HepG2 (cell line): ENCODE results near the gene DTX4. TPM values are rescaled to one million over a fixed set of nuclear protein-coding genes. Genes with fewer than 3 reads are reported as not detected.

ENCODE experiments used
- AKAP8 ChIP-seq: sonication (generic); formaldehyde crosslinking; IDR thresholded peaks from 2 replicates; pipeline ENCODE4 v1.5.1; 2020; ENCODE audit warnings: mild to moderate bottlenecking, missing genetic modification reagents
- KDM5A ChIP-seq: fragments of 200-600 bp; sonication (generic); IDR thresholded peaks from 2 replicates; pipeline ENCODE4 v1.7.0; 2018; ENCODE audit warnings: antibody characterized with exemption, mild to moderate bottlenecking, low read length, borderline replicate concordance
- KLF12 ChIP-seq: sonication (generic); formaldehyde crosslinking; IDR thresholded peaks from 2 replicates; pipeline ENCODE4 v1.4.0; 2020; ENCODE audit warnings: missing genetic modification reagents, borderline replicate concordance
- MED8 ChIP-seq: sonication (generic); formaldehyde crosslinking; IDR thresholded peaks from 2 replicates; pipeline ENCODE4 v1.8.1; 2023; ENCODE audit warnings: mild to moderate bottlenecking, missing genetic modification reagents; ENCODE audit not compliant: insufficient replicate concordance
- NBN ChIP-seq: fragments of 450-650 bp; conservative IDR thresholded peaks from 2 replicates; pipeline ENCODE4 v1.6.1; 2017
- NFIC ChIP-seq: IDR thresholded peaks from 2 replicates; pipeline ENCODE4 v1.6.1; 2012; ENCODE audit warnings: mild to moderate bottlenecking, low read length, inconsistent platforms
- NRL ChIP-seq: sonication (generic); formaldehyde crosslinking; IDR thresholded peaks from 2 replicates; pipeline ENCODE4 v1.5.0; 2020; ENCODE audit warnings: missing genetic modification reagents, mild to moderate bottlenecking, moderate library complexity, borderline replicate concordance
- SMARCE1 ChIP-seq: fragments of 450-650 bp; IDR thresholded peaks from 2 replicates; pipeline ENCODE4 v1.6.1; 2017; ENCODE audit warnings: borderline replicate concordance
- TCF7L2 ChIP-seq: IDR thresholded peaks from 2 replicates; pipeline ENCODE4 v1.6.1; 2011; ENCODE audit warnings: mild to moderate bottlenecking, low read depth, low read length, moderate library complexity
- YEATS4 ChIP-seq: sonication (generic); formaldehyde crosslinking; IDR thresholded peaks from 2 replicates; pipeline ENCODE4 v1.4.0; 2020; ENCODE audit warnings: missing genetic modification reagents, borderline replicate concordance
- ZBTB1 ChIP-seq: sonication (generic); formaldehyde crosslinking; IDR thresholded peaks from 2 replicates; pipeline ENCODE4 v1.4.0; 2020; ENCODE audit warnings: missing genetic modification reagents, borderline replicate concordance
- ZBTB21 ChIP-seq: sonication (generic); formaldehyde crosslinking; IDR thresholded peaks from 2 replicates; pipeline ENCODE4 v1.4.0; 2020; ENCODE audit warnings: missing genetic modification reagents
- ZNF10 ChIP-seq: sonication (generic); formaldehyde crosslinking; IDR thresholded peaks from 2 replicates; pipeline ENCODE4 v1.4.0; 2020; ENCODE audit warnings: mild to moderate bottlenecking, low read depth, missing genetic modification reagents, borderline replicate concordance
- ZNF101 ChIP-seq: sonication (generic); formaldehyde crosslinking; IDR thresholded peaks from 2 replicates; pipeline ENCODE4 v1.4.0; 2020; ENCODE audit warnings: mild to moderate bottlenecking, low read depth, missing genetic modification reagents, borderline replicate concordance
- ZNF234 ChIP-seq: sonication (generic); formaldehyde crosslinking; conservative IDR thresholded peaks from 2 replicates; pipeline ENCODE4 v1.5.1; 2020; ENCODE audit warnings: mild to moderate bottlenecking, missing genetic modification reagents
- ZNF724P ChIP-seq: sonication (generic); formaldehyde crosslinking; IDR thresholded peaks from 2 replicates; pipeline ENCODE4 v1.8.0; 2022; ENCODE audit warnings: missing genetic modification reagents, borderline replicate concordance
- ZNF775 ChIP-seq: sonication (generic); formaldehyde crosslinking; IDR thresholded peaks from 2 replicates; pipeline ENCODE4 v1.4.0; 2020; ENCODE audit warnings: missing genetic modification reagents, mild to moderate bottlenecking, moderate library complexity, borderline replicate concordance
- ZNF780A ChIP-seq: sonication (generic); formaldehyde crosslinking; IDR thresholded peaks from 2 replicates; pipeline ENCODE4 v1.8.0; 2022; ENCODE audit warnings: mild to moderate bottlenecking, missing genetic modification reagents, moderate library complexity
- polyA plus RNA-seq, 8 experiments: library from polyadenylated mRNA; depleted of rRNA in 3 of 8; stranded (reverse) in 7 of 8; unstranded in 1 of 8; fragments of >200 nt; fragmentation: Illumina TruSeq in 4 of 8; extraction: Trizol in 4 of 8; gene quantifications; 2 replicates each; pipeline versions ENCODE4 v1.2.1 to v1.2.3, GENCODE V29; 2011 to 2016; ENCODE audit warnings: low read depth in 4 of 8, missing spikeins in 1 of 8, mixed read lengths in 1 of 8; ENCODE audit not compliant: insufficient read depth in 1 of 8
- total RNA-seq, 5 experiments: library from RNA; depleted of rRNA; stranded (reverse); fragments of >200 nt; fragmentation: Illumina TruSeq; extraction: Trizol; gene quantifications; 2 replicates each; pipeline ENCODE4 v1.2.3, GENCODE V29; 2016; ENCODE audit warnings: low read depth in 1 of 5
- TF ChIP-seq, protein P1 (sequence below): sonication (generic); formaldehyde crosslinking; IDR thresholded peaks from 2 replicates; pipeline ENCODE4 v1.5.1; 2020; ENCODE audit warnings: mild to moderate bottlenecking, missing genetic modification reagents
- TF ChIP-seq, protein P2 (sequence below): sonication (generic); formaldehyde crosslinking; IDR thresholded peaks from 2 replicates; pipeline ENCODE4 v1.4.0; 2020; ENCODE audit warnings: missing genetic modification reagents
- TF ChIP-seq, protein P3 (sequence below): IDR thresholded peaks from 2 replicates; pipeline ENCODE4 v1.6.1; 2016; ENCODE audit warnings: missing biosample characterization, missing genetic modification reagents, low read depth

The DTX4 gene
- total and polyA plus RNA-seq, 2 of the 13 experiments (the other 11 are each of a cell fraction or from before 2014, with no cell fraction given) = 0.67 to 5.6 TPM

DNA sequence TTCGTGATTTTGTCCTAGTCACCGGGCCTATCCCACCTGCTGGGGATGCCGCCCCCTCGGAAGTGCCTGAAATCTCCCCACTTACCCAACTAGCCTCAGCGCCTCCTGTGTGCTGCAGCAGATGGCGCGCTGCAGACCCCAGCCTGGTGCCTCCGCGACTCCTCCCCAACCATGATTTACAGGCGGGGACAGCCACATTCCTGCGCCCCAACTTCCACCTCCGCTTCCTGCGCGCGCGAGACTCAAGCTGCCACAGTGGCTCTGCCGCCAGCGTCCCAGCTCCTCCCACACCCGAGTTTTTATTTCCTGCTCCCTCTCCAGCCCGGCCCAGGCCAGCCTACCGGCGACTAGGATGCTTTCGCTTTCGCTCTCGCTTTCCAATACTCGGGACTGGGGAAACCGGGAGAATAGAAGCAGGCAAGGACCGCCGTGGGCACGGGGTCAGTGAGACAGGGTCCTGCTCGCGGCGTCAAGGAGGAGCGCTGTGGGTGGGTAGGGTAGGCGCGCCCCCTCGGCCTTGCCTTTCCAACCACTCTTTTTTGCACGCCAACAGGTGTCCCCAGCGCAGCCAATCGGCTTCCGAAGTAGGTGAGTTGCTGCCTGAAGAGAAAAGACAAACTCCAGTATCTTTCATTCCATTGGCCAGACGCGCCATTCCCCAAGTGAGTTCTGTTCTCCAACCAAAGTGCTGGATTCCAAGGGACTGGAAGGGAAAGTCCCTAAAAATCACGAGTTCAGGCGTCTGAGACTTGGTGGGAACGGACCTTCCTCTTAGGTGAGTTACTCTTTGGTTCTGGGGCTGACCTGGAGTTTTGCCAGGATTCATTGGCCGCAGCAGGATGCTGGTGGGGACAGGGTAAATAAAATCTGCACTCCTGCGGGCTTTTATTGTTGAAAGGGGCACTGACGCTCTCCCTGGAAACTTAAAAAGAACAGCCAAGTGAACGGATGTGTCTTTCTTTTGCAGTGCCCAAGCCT lies 29.1 kb upstream of the DTX4 start, which contains the start of gene FAM111A (continued):
- TF ChIP-seq, protein P1, sequence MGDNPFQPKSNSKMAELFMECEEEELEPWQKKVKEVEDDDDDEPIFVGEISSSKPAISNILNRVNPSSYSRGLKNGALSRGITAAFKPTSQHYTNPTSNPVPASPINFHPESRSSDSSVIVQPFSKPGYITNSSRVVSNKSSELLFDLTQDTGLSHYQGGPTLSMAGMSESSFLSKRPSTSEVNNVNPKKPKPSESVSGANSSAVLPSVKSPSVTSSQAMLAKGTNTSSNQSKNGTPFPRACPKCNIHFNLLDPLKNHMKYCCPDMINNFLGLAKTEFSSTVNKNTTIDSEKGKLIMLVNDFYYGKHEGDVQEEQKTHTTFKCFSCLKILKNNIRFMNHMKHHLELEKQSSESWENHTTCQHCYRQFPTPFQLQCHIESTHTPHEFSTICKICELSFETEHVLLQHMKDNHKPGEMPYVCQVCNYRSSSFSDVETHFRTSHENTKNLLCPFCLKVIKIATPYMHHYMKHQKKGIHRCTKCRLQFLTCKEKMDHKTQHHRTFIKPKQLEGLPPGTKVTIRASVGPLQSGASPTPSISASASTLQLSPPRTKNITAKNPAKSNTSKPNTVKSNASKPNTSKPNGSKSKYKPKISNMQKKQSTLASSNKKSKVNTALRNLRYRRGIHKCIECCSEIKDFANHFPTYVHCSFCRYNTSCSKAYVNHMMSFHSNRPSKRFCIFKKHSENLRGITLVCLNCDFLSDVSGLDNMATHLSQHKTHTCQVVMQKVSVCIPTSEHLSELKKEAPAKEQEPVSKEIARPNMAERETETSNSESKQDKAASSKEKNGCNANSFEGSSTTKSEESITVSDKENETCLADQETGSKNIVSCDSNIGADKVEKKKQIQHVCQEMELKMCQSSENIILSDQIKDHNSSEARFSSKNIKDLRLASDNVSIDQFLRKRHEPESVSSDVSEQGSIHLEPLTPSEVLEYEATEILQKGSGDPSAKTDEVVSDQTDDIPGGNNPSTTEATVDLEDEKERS = no peak
- TF ChIP-seq YEATS4 (CRISPR knock-in tag) = peak; percentile 71
- TF ChIP-seq, protein P2, sequence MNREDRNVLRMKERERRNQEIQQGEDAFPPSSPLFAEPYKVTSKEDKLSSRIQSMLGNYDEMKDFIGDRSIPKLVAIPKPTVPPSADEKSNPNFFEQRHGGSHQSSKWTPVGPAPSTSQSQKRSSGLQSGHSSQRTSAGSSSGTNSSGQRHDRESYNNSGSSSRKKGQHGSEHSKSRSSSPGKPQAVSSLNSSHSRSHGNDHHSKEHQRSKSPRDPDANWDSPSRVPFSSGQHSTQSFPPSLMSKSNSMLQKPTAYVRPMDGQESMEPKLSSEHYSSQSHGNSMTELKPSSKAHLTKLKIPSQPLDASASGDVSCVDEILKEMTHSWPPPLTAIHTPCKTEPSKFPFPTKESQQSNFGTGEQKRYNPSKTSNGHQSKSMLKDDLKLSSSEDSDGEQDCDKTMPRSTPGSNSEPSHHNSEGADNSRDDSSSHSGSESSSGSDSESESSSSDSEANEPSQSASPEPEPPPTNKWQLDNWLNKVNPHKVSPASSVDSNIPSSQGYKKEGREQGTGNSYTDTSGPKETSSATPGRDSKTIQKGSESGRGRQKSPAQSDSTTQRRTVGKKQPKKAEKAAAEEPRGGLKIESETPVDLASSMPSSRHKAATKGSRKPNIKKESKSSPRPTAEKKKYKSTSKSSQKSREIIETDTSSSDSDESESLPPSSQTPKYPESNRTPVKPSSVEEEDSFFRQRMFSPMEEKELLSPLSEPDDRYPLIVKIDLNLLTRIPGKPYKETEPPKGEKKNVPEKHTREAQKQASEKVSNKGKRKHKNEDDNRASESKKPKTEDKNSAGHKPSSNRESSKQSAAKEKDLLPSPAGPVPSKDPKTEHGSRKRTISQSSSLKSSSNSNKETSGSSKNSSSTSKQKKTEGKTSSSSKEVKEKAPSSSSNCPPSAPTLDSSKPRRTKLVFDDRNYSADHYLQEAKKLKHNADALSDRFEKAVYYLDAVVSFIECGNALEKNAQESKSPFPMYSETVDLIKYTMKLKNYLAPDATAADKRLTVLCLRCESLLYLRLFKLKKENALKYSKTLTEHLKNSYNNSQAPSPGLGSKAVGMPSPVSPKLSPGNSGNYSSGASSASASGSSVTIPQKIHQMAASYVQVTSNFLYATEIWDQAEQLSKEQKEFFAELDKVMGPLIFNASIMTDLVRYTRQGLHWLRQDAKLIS (CRISPR knock-in tag) = no peak
- no peak for TF ChIP-seq NRL (CRISPR knock-in tag)
- TF ChIP-seq NFIC = no peak
- TF ChIP-seq, protein P3, sequence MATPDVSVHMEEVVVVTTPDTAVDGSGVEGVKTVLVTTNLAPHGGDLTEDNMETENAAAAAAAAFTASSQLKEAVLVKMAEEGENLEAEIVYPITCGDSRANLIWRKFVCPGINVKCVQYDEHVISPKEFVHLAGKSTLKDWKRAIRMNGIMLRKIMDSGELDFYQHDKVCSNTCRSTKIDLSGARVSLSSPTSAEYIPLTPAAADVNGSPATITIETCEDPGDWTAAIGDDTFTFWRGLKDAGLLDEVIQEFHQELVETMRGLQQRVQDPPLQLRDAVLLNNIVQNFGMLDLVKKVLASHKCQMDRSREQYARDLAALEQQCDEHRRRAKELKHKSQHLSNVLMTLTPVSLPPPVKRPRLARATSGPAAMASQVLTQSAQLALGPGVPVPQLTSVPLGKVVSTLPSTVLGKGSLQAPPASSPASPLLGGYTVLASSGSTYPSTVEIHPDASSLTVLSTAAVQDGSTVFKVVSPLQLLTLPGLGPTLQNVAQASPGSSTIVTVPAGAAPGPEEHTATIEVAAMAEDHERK (CRISPR knock-in tag) = no peak
- TF ChIP-seq KLF12 (CRISPR knock-in tag) = no peak
- no peak for TF ChIP-seq ZNF234 (CRISPR knock-in tag)
- TF ChIP-seq ZNF775 (CRISPR knock-in tag) = 0 out of 2 replicates have a peak, but pooled peaks have one; percentile 44
- TF ChIP-seq ZBTB1 (CRISPR knock-in tag) = no peak
- TF ChIP-seq ZNF101 (CRISPR knock-in tag) = no peak
- TF ChIP-seq AKAP8 (CRISPR knock-in tag) = no peak
- TF ChIP-seq MED8 (CRISPR knock-in tag) = no peak
- TF ChIP-seq SMARCE1 = no peak
- no peak for TF ChIP-seq KDM5A
- TF ChIP-seq ZNF780A (CRISPR knock-in tag) = no peak
- TF ChIP-seq ZNF10 (CRISPR knock-in tag) = no peak
- no peak for TF ChIP-seq NBN
- TF ChIP-seq TCF7L2 = no peak
- no peak for TF ChIP-seq ZNF724P (CRISPR knock-in tag)
- no peak for TF ChIP-seq ZBTB21 (CRISPR knock-in tag)
